ENCODE measurements around the gene CXCL1.
"Not testable (repeated sequence)": the region's sequence is repeated elsewhere in the genome, so short reads cannot be mapped to it uniquely, and the experiment has no call there.

The CXCL1 gene

GRCh38 chr4:73885574-73886267 lies 16.5 kb downstream of the CXCL1 start:
- DNase-seq, result no peak

GRCh38 chr4:73891326-73891725 lies 22.1 kb downstream of the CXCL1 start:
- no peak for DNase-seq

- DNase-seq, result no peak
Measured at GRCh38 chr4:73891739-73892405, 22.7 kb downstream of the CXCL1 start.

GRCh38 chr4:73892966-73893365 lies 23.8 kb downstream of the CXCL1 start:
- no peak for DNase-seq

- no peak for DNase-seq
Measured at GRCh38 chr4:73894001-73894400, 24.8 kb downstream of the CXCL1 start.

- no peak for DNase-seq
Measured at GRCh38 chr4:73895201-73896175, 26.3 kb downstream of the CXCL1 start.

GRCh38 chr4:73896416-73896815 lies 27.2 kb downstream of the CXCL1 start:
- no peak for DNase-seq

GRCh38 chr4:73897380-73898136 lies 28.4 kb downstream of the CXCL1 start:
- DNase-seq, result no peak

GRCh38 chr4:73899338-73899737 lies 30.1 kb downstream of the CXCL1 start:
- DNase-seq, result not testable (repeated sequence)

GRCh38 chr4:73901031-73901430 lies 31.8 kb downstream of the CXCL1 start:
- no peak for DNase-seq

GRCh38 chr4:73902038-73902637 lies 32.9 kb downstream of the CXCL1 start:
- no peak for DNase-seq

GRCh38 chr4:73902817-73903547 lies 33.8 kb downstream of the CXCL1 start:
- DNase-seq, result no peak

- no peak for DNase-seq
Measured at GRCh38 chr4:73904491-73904890, 35.3 kb downstream of the CXCL1 start.

GRCh38 chr4:73908965-73909364 lies 39.8 kb downstream of the CXCL1 start:
- no peak for DNase-seq

- DNase-seq, result no peak
Measured at GRCh38 chr4:73911746-73912145, 42.6 kb downstream of the CXCL1 start.

- DNase-seq, result no peak
Measured at GRCh38 chr4:73912191-73912590, 43.0 kb downstream of the CXCL1 start.

GRCh38 chr4:73914071-73914470 lies 44.9 kb downstream of the CXCL1 start:
- DNase-seq, result no peak

GRCh38 chr4:73916172-73916925 lies 47.2 kb downstream of the CXCL1 start:
- no peak for DNase-seq

GRCh38 chr4:73917081-73917501 lies 47.9 kb downstream of the CXCL1 start:
- DNase-seq, result no peak

GRCh38 chr4:73918058-73918457 lies 48.9 kb downstream of the CXCL1 start:
- no peak for DNase-seq

GRCh38 chr4:73919691-73920090 lies 50.5 kb downstream of the CXCL1 start:
- no peak for DNase-seq
